Nephron (organoid): ENCODE measurements around the gene YJEFN3.
A peak's percentile ranks its signal among the peaks of the same experiment; 100 is the strongest.

Experiments used
- H3K27ac Mint-ChIP-seq, 3 experiments: 2 replicates each; pipeline ENCODE4 v1.8.0; 2020; ENCODE audit warnings: mixed read lengths in 3 of 3, mild to moderate bottlenecking in 2 of 3, moderate library complexity in 1 of 3
- H3K27me3 Mint-ChIP-seq: 2 replicates; pipeline ENCODE4 v1.8.0; 2021; ENCODE audit warnings: low read depth, mild to moderate bottlenecking, moderate library complexity, mixed read lengths
- H3K36me3 Mint-ChIP-seq: 2 replicates; pipeline ENCODE4 v1.8.0; 2020; ENCODE audit warnings: low read depth, mixed read lengths
- H3K4me1 Mint-ChIP-seq: 2 replicates; pipeline ENCODE4 v1.8.0; 2020; ENCODE audit warnings: mixed read lengths
- H3K4me3 Mint-ChIP-seq, 3 experiments: 2 replicates each; pipeline ENCODE4 v1.8.0; 2020; ENCODE audit warnings: mild to moderate bottlenecking in 3 of 3, mixed read lengths in 3 of 3, moderate library complexity in 2 of 3
- H3K9me3 Mint-ChIP-seq: 2 replicates; pipeline ENCODE4 v1.8.0; 2020; ENCODE audit warnings: mixed read lengths
- CTCF ChIP-seq, 3 experiments: fragments of 200-600 bp; sonication (generic); IDR thresholded peaks; one replicate each; pipeline ENCODE4 v1.5.0; 2021; ENCODE audit warnings: antibody characterized with exemption in 3 of 3; ENCODE audit not compliant: unreplicated experiment in 3 of 3

YJEFN3 gene

DNA sequence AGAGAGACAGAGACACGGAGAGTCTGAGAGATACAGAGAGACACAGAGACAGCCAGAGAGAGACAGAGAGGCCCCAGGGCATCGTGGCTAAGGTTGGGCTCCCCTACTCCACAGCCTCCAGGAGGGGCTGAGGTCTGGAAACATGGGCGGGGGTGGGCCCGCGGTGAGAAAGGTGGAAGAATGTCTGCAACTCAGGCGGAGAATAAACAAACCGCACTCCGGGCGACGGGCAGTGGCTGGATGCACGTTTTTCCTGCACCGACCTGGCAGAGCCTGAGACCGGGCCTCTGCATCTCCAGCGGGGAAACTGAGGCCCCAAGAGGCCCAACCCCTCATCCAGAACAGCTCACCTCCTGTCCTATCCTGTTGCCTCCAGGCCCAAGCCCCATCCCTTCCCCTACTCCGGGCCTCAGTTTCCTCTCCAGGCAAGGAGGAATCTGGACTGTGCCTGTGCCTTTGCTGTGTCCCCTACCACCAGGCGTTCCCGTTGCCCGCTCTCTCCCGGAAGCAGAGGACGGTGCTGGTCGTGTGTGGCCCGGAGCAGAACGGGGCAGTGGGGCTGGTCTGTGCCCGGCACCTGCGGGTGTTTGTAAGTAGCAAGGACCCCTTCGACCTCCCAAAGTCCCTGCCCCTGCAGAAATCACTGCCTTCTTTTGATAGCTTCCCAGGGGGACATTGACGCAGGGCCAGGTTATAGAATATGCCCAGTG, 6.0 kb downstream of the YJEFN3 start:
- H3K4me1 Mint-ChIP-seq: peaks cover 27% of the 10 kb centered on the region
- peaks cover 12% of the 10 kb centered on the region for H3K27me3 Mint-ChIP-seq
- no peaks in the 10 kb centered on the region for H3K9me3 Mint-ChIP-seq
- TF ChIP-seq CTCF (IDR thresholded peaks at IDR 0.05; ENCODE audit: unreplicated experiment in 3 of 3): no peak
- no peak overlapping the region for H3K4me3 Mint-ChIP-seq
- peak overlapping the region in 1 of 3 experiments; percentile 26 for H3K27ac Mint-ChIP-seq
- peaks cover 1% of the 10 kb centered on the region for H3K36me3 Mint-ChIP-seq

- no peak overlapping the region for H3K27ac Mint-ChIP-seq
- H3K27me3 Mint-ChIP-seq: peaks cover 12% of the 10 kb centered on the region
- no peaks in the 10 kb centered on the region for H3K36me3 Mint-ChIP-seq
- no peak overlapping the region for H3K4me3 Mint-ChIP-seq
- TF ChIP-seq CTCF (IDR thresholded peaks at IDR 0.05; ENCODE audit: unreplicated experiment in 3 of 3): no peak
- H3K4me1 Mint-ChIP-seq: peaks cover 26% of the 10 kb centered on the region
- no peaks in the 10 kb centered on the region for H3K9me3 Mint-ChIP-seq
These were observed 6.8 kb downstream of the YJEFN3 start for GRCh38 chr19:19535311-19536191.

- no peaks in the 10 kb centered on the region for H3K9me3 Mint-ChIP-seq
- H3K4me1 Mint-ChIP-seq: peaks cover 16% of the 10 kb centered on the region
- no peaks in the 10 kb centered on the region for H3K36me3 Mint-ChIP-seq
- no peak overlapping the region for H3K27ac Mint-ChIP-seq
- H3K27me3 Mint-ChIP-seq: peaks cover 12% of the 10 kb centered on the region
- peak overlapping the region; percentile 65 to 75 (median 66) for H3K4me3 Mint-ChIP-seq
- TF ChIP-seq CTCF (IDR thresholded peaks at IDR 0.05; ENCODE audit: unreplicated experiment in 3 of 3): no peak
These were observed 8.7 kb downstream of the YJEFN3 start for GRCh38 chr19:19537075-19538048.

DNA sequence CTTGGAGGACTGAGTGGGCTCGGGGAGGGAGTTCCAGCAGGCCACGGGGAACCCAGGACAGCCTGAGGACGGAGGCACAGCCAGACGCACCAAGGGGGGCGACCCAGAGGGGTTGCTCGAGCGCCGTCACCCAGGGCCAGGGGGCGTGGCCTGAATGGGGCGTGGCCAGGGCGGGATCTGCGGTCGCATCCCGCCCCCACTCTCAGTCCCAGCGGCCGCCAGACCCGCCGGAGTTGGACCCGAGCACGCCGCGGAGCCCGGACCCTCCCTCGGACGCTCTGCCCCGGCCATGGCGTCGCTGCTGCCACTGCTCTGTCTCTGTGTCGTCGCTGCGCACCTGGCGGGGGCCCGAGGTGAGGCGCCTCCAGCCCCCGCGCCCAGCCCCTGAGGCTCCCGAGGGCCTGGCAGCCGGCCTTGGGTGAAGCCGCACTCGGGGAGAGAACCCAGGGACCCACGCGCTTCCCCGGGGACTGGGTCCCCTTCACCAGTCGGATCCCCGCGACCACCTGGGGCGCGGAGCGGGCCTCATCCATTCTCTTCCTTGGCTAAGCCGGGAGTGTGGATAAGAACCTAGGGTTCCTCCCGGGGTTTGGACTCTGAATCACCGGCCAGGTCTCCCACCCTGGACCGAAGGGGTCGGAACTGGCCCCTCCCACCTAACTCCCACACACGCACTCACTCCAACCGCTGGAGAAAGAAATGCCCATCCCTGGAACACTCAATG, 9.5 kb downstream of the YJEFN3 start, which contains the start of gene CILP2:
Gene CILP2, plus strand, starts transcription at position 205 of the 724 bp plus-strand sequence. Its CDS starts 85 bp downstream, at position 290.
- Mint-ChIP-seq H3K36me3 (no peaks in the 10 kb centered on the region), H3K9me3 (no peaks in the 10 kb centered on the region), H3K27me3 (peaks cover 9% of the 10 kb centered on the region), H3K4me3 (peak within 1 kb of the TSS; percentile 74 to 82 (median 75)), H3K27ac (no peak within 1 kb of the TSS), H3K4me1 (peaks cover 16% of the 10 kb centered on the region)
- TF ChIP-seq CTCF (IDR thresholded peaks at IDR 0.05; ENCODE audit: unreplicated experiment in 3 of 3): no peak

DNA sequence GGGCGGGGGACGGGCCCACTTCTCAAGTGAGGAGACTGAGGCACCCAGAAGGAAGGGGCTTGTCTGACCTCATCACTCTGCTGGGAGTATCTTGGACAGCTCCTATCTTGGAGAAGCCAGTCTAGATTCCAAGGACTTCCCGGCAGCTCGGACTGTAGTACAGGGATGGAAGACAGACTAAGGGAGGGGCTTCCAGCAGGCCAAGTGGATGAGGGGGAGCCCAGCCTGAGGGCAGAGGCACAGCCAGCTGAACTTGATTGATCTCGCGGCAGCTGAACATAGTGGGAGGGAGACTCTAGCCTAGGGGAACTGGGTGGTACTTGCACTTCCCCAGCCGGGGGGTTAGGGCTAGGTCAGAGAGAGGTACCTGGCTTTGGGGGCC, 10.1 kb downstream of the YJEFN3 start:
- no peak for TF ChIP-seq CTCF (IDR thresholded peaks at IDR 0.05; ENCODE audit: unreplicated experiment in 3 of 3)
- peak overlapping the region; percentile 73 to 82 (median 75) for H3K4me3 Mint-ChIP-seq

More for the DNA sequence above, 10.1 kb downstream of the YJEFN3 start:
- Mint-ChIP-seq H3K36me3 (no peaks in the 10 kb centered on the region), H3K27me3 (peaks cover 9% of the 10 kb centered on the region), H3K4me1 (peaks cover 14% of the 10 kb centered on the region), H3K9me3 (no peaks in the 10 kb centered on the region), H3K27ac (no peak overlapping the region)
